Transverse colon (tissue), 4 donors: ENCODE measurements around the gene APOBEC2.

Source experiments
- EP300 ChIP-seq: sonication (generic); formaldehyde crosslinking; IDR thresholded peaks from one replicate; pipeline ENCODE4 v1.6.1; 2017; ENCODE audit warnings: antibody characterized with exemption, low read depth
- POLR2A ChIP-seq: fragments of 450-650 bp; IDR thresholded peaks from one replicate; pipeline ENCODE4 v1.6.1; 2016; ENCODE audit warnings: antibody characterized with exemption, mild to moderate bottlenecking, moderate library complexity
- POLR2AphosphoS5 ChIP-seq, 3 donors: sonication (generic); formaldehyde crosslinking; IDR thresholded peaks; one replicate each; pipeline ENCODE4 v1.6.1; 2016; ENCODE audit warnings: antibody characterized with exemption in 3 of 3
- TF ChIP-seq, protein P1 (sequence below), 5 experiments: fragments of 200-600 bp in 3 of 5; fragments of 450-650 bp in 2 of 5; sonication (generic) in 3 of 5; IDR thresholded peaks; 1 replicate in 2 of 5; 2 replicates in 3 of 5; pipeline ENCODE4 v1.5.1; 2016 to 2017; ENCODE audit warnings: antibody characterized with exemption in 5 of 5, inconsistent platforms in 3 of 5, mild to moderate bottlenecking in 2 of 5, moderate library complexity in 1 of 5

DNA sequence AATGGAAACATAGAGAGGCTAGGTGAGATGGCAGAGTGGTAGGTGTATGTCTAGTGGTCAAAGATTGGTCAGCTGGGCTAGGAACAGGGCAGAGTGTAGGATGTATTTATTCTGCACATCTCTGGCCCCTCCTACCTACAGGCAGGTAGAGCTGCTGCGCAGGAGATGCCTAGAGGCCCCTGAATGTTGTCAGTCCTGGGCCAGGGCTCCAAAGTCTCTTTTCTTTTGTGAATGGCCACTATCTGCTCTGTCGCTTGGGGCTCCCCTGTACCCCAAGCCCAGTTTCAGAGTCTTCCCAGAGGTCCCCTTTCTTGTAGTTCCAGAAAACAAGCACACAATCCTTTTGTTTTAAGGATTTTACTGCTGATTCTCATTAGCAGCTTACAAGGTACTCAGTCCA is 5.7 kb upstream of the APOBEC2 start:
- no peak for TF ChIP-seq POLR2AphosphoS5 (IDR thresholded peaks at IDR 0.05)
- TF ChIP-seq, protein P1, sequence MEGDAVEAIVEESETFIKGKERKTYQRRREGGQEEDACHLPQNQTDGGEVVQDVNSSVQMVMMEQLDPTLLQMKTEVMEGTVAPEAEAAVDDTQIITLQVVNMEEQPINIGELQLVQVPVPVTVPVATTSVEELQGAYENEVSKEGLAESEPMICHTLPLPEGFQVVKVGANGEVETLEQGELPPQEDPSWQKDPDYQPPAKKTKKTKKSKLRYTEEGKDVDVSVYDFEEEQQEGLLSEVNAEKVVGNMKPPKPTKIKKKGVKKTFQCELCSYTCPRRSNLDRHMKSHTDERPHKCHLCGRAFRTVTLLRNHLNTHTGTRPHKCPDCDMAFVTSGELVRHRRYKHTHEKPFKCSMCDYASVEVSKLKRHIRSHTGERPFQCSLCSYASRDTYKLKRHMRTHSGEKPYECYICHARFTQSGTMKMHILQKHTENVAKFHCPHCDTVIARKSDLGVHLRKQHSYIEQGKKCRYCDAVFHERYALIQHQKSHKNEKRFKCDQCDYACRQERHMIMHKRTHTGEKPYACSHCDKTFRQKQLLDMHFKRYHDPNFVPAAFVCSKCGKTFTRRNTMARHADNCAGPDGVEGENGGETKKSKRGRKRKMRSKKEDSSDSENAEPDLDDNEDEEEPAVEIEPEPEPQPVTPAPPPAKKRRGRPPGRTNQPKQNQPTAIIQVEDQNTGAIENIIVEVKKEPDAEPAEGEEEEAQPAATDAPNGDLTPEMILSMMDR (IDR thresholded peaks at IDR 0.05): no peak
- no peak for TF ChIP-seq POLR2A
- no peak for TF ChIP-seq EP300
